HEK293T (cell line): ENCODE data around the gene COL20A1.

Experiments used
- CTCF ChIA-PET: fragments of 350-600 bp; formaldehyde crosslinking; extraction: SDS; loops from one replicate; lab custom pipeline; 2021; ENCODE audit warnings: antibody characterized with exemption, inconsistent platforms; lab: Yijun Ruan, JAX
- POLR2A ChIA-PET: fragments of 350-600 bp; formaldehyde crosslinking; extraction: SDS; loops from one replicate; lab custom pipeline; 2020; ENCODE audit warnings: antibody characterized with exemption, inconsistent platforms; lab: Yijun Ruan, JAX
- DNase-seq: peaks from one replicate; pipeline ENCODE4 v3.0.0; 2012; ENCODE audit warnings: mixed read lengths; ENCODE audit errors: extremely low spot score
- ARNT ChIP-seq: fragments of 450-650 bp; IDR thresholded peaks from 2 replicates; pipeline ENCODE4 v1.6.1; 2017; ENCODE audit warnings: mild to moderate bottlenecking
- BHLHE40 ChIP-seq: fragments of 450-650 bp; IDR thresholded peaks from 2 replicates; pipeline ENCODE4 v1.6.1; 2016; ENCODE audit warnings: mild to moderate bottlenecking, moderate library complexity, borderline replicate concordance
- CTBP1 ChIP-seq: fragments of 450-650 bp; IDR thresholded peaks from 2 replicates; pipeline ENCODE4 v1.6.1; 2016; ENCODE audit warnings: borderline replicate concordance
- ELF4 ChIP-seq: fragments of 450-650 bp; IDR thresholded peaks from 2 replicates; pipeline ENCODE4 v1.6.1; 2017; ENCODE audit warnings: antibody characterized with exemption
- FOXA1 ChIP-seq: fragments of 450-650 bp; IDR thresholded peaks from 2 replicates; pipeline ENCODE4 v1.6.1; 2016; ENCODE audit warnings: mild to moderate bottlenecking
- FOXK2 ChIP-seq: fragments of 450-650 bp; IDR thresholded peaks from 2 replicates; pipeline ENCODE4 v1.6.1; 2016; ENCODE audit warnings: mild to moderate bottlenecking
- FOXM1 ChIP-seq: fragments of 450-650 bp; IDR thresholded peaks from 2 replicates; pipeline ENCODE4 v1.6.1; 2017; ENCODE audit warnings: mild to moderate bottlenecking, borderline replicate concordance
- HDGF ChIP-seq: fragments of 450-650 bp; IDR thresholded peaks from 2 replicates; pipeline ENCODE4 v1.6.1; 2017; ENCODE audit warnings: antibody characterized with exemption, borderline replicate concordance
- L3MBTL2 ChIP-seq: fragments of 450-650 bp; conservative IDR thresholded peaks from 2 replicates; pipeline ENCODE4 v1.6.1; 2016; ENCODE audit warnings: mild to moderate bottlenecking
- LEF1 ChIP-seq: fragments of 450-650 bp; IDR thresholded peaks from 2 replicates; pipeline ENCODE4 v1.6.1; 2017; ENCODE audit warnings: mild to moderate bottlenecking, borderline replicate concordance
- NFRKB ChIP-seq: fragments of 450-650 bp; IDR thresholded peaks from 2 replicates; pipeline ENCODE4 v1.6.1; 2016; ENCODE audit warnings: mild to moderate bottlenecking, moderate library complexity
- SP1 ChIP-seq: fragments of 450-650 bp; IDR thresholded peaks from 2 replicates; pipeline ENCODE4 v1.6.1; 2017
- SUZ12 ChIP-seq: fragments of 450-650 bp; IDR thresholded peaks from 2 replicates; pipeline ENCODE4 v1.6.1; 2016; ENCODE audit warnings: mild to moderate bottlenecking
- TARDBP ChIP-seq: fragments of 450-650 bp; IDR thresholded peaks from 2 replicates; pipeline ENCODE4 v1.6.1; 2016
- ZNF384 ChIP-seq: fragments of 450-650 bp; IDR thresholded peaks from 2 replicates; pipeline ENCODE4 v1.6.1; 2016
- TF ChIP-seq, protein P1 (sequence below): fragments of 450-650 bp; IDR thresholded peaks from 2 replicates; pipeline ENCODE4 v1.6.1; 2016

The COL20A1 gene

DNA sequence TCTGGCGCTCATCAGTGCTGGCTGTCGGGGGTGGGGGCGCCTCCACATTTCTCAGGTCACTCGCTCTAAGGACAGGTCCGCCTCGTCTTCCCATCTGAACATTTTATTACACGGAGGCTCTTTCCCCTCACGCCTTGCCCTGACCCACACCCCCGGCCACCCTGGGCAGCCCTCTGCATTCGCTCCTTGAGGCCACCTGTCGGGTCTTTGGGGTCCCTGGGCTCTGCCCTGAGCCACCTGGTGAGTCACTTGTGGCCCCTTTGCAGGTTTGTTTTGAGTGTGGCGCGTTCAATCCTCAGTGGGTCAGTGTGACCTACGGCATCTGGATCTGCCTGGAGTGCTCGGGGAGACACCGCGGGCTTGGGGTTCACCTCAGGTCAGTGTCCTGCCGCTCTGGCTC, 17.2 kb upstream of the COL20A1 start:
- ChIA-PET POLR2A (no interaction called here), CTCF (interaction anchor here (0.6 kb wide), 1 partner anchor 35 kb away, joined by 3 read pairs; no protein-coding TSS in a partner anchor)
- TF ChIP-seq CTBP1 (no peak), SP1 (no peak), ARNT (no peak), NFRKB (no peak), SUZ12 (no peak), FOXA1 (no peak), LEF1 (no peak), TARDBP (no peak), ZNF384 (no peak), ELF4 (no peak), L3MBTL2 (no peak), BHLHE40 (no peak), FOXM1 (no peak)
- TF ChIP-seq, protein P1, sequence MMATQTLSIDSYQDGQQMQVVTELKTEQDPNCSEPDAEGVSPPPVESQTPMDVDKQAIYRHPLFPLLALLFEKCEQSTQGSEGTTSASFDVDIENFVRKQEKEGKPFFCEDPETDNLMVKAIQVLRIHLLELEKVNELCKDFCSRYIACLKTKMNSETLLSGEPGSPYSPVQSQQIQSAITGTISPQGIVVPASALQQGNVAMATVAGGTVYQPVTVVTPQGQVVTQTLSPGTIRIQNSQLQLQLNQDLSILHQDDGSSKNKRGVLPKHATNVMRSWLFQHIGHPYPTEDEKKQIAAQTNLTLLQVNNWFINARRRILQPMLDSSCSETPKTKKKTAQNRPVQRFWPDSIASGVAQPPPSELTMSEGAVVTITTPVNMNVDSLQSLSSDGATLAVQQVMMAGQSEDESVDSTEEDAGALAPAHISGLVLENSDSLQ = no peak
- DNase-seq = no peak

DNA sequence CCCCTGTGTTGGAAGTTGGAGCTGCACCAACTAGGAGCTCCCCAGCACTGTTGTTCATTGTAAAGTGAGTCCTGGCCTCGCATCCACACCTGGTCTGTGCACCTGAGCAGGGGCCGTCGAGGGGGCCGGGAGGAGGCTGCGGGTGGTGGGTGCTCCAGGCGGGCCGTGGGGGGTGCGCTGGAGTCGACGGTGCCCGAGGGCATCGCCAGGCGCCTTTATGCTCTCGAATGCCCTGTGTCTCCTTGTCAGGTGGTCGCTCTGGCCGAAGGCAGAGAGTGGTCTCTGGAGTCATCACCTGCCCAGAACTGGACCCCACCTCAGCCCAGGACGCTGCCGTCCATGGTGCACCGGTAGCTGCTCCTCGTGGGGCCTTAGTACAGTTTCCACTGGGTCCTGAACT, 16.0 kb upstream of the COL20A1 start:
- DNase-seq = no peak
- TF ChIP-seq BHLHE40 (no peak), FOXM1 (no peak), NFRKB (no peak), SP1 (no peak), HDGF (no peak), ELF4 (no peak), ZNF384 (no peak)
- ChIA-PET CTCF (no interaction called here), POLR2A (no interaction called here)

DNA sequence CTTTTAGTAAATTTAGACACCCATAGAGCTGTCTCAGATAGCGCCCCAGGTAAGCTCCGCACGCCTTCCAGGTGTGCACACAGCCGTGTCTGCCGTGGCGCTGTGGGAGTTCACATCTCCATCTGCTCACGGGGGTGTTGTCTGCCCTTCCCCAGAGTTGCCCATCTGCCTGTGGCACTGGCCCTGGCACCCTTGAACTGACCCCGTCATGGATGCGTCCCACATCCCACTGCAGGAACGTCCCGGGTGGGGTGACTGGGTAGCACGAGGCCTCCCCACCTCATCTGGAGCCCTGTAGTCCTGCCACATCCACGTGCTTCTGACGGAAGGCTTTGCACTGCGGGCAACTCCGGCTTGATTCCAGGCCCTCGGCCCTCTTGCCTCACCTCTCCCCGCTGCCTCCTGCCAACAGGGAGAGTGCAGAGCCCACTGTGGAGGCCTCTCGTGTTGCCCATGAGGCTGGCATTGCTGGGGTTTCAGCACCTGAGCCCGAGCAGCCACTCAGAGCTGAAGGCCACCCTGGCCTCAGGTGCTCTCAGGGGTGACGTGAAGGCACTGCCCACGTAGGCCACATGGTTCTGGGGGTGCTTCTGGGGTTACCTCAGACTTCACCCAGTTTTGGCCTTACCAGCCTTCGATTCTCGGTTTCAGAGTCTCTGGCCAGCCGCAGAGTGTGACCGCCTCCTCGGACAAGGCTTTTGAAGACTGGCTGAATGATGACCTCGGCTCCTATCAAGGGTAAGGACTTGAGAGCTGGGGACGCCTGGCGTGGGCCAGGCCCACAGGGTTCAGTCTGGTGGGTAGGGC, 15.3 kb upstream of the COL20A1 start:
- no peak for DNase-seq
- ChIA-PET POLR2A (no interaction called here), CTCF (no interaction called here)
- TF ChIP-seq ZNF384 (no peak), LEF1 (no peak), FOXA1 (no peak), TARDBP (no peak), BHLHE40 (no peak), NFRKB (no peak), HDGF (no peak), ELF4 (no peak), ARNT (no peak), CTBP1 (no peak), FOXK2 (no peak), L3MBTL2 (no peak), SP1 (no peak), SUZ12 (no peak), FOXM1 (no peak)
- TF ChIP-seq, protein P1 = no peak

DNA sequence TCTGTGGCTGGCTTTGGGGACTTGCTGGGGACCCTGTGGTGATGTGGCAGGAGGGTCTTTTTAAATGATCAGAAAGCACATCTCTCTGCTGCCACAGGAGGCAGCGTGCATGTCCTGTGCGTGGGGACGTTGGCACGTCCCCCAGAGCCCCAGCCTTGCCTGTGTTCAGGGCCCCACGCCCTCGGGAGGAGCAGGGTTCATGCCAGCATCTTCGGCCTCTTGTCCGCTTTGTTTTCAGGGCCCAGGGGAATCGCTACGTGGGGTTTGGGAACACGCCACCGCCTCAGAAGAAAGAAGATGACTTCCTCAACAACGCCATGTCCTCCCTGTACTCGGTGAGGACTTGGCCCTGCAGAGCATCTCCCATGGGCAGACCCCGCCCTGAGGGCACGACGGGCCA, 14.3 kb upstream of the COL20A1 start:
- TF ChIP-seq, protein P1 = no peak
- TF ChIP-seq NFRKB = no peak
- TF ChIP-seq CTBP1 = no peak
- TF ChIP-seq ELF4 = no peak
- no peak for TF ChIP-seq SP1
- no peak for TF ChIP-seq HDGF
- no peak for TF ChIP-seq BHLHE40
- TF ChIP-seq LEF1 = no peak
- TF ChIP-seq SUZ12 = no peak
- TF ChIP-seq TARDBP = no peak
- no peak for TF ChIP-seq ZNF384
- TF ChIP-seq FOXK2 = no peak
- TF ChIP-seq FOXA1 = no peak
- DNase-seq = no peak
- ChIA-PET CTCF (no interaction called here), POLR2A (no interaction called here)

DNA sequence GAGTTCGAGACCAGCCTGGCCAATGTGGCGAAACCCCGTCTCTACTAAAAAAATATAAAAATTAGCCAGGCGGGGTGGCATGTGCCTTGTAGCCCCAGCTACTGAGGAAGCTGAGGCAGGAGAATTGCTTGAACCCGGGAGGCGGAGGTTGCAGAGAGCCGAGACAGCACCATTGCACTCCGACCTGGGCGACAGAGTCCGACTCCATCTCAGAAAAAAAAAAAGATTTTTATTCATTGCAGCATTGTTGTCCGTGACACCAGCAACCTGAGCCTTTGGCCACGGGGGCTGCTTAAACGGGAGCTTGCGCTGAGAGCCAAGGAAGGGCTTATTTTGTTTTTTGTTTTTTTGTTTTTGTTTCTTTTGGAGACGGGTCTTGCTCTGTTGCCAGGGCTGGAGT, 13.1 kb upstream of the COL20A1 start:
- CTCF ChIA-PET = interaction anchor here (0.6 to 2.7 kb wide), 3 partner anchors 11 to 181 kb away, joined by 3 to 9 read pairs (median 7); no protein-coding TSS in a partner anchor
- DNase-seq = no peak
- no peak for TF ChIP-seq FOXA1
- TF ChIP-seq LEF1 = no peak
- no peak for TF ChIP-seq ZNF384
- TF ChIP-seq CTBP1 = no peak
- no peak for TF ChIP-seq HDGF
- TF ChIP-seq SUZ12 = no peak
- TF ChIP-seq ELF4 = no peak
- TF ChIP-seq FOXK2 = no peak
- no peak for TF ChIP-seq FOXM1
- TF ChIP-seq TARDBP = no peak
- no peak for TF ChIP-seq BHLHE40
- TF ChIP-seq, protein P1 = no peak
- no peak for TF ChIP-seq L3MBTL2
- TF ChIP-seq NFRKB = no peak
- TF ChIP-seq ARNT = no peak
- no peak for TF ChIP-seq SP1
- POLR2A ChIA-PET = no interaction called here
